Loucy (cell line): ENCODE data around the gene NHEJ1.

ENCODE experiments used
- H2AFZ ChIP-seq: fragments of 200-600 bp; sonication (generic); 2 replicates; pipeline ENCODE4 v1.6.0; 2016; ENCODE audit warnings: antibody characterized with exemption, mild to moderate bottlenecking, low read length, moderate library complexity
- H3F3A ChIP-seq: fragments of 200-600 bp; 2 replicates; pipeline ENCODE4 v1.6.0; 2016; ENCODE audit warnings: antibody characterized with exemption, low read depth, mild to moderate bottlenecking
- H3K27me3 ChIP-seq: fragments of 200-600 bp; sonication (generic); 2 replicates; pipeline ENCODE4 v1.6.1; 2014; ENCODE audit warnings: low read length, mild to moderate bottlenecking; ENCODE audit not compliant: insufficient read depth, poor library complexity, severe bottlenecking
- H3K36me3 ChIP-seq: fragments of 200-600 bp; sonication (generic); 2 replicates; pipeline ENCODE4 v1.6.1; 2016; ENCODE audit warnings: low read length; ENCODE audit not compliant: insufficient read depth
- H3K4me1 ChIP-seq: fragments of 200-600 bp; sonication (generic); 2 replicates; pipeline ENCODE4 v1.5.1; 2014; ENCODE audit warnings: low read length, mild to moderate bottlenecking; ENCODE audit not compliant: insufficient read depth, poor library complexity, severe bottlenecking
- H3K4me2 ChIP-seq: fragments of 200-600 bp; sonication (generic); 2 replicates; pipeline ENCODE4 v1.6.0; 2014; ENCODE audit warnings: antibody characterized with exemption, low read length, low read depth, mild to moderate bottlenecking; ENCODE audit not compliant: poor library complexity, severe bottlenecking
- H3K4me3 ChIP-seq: fragments of 200-600 bp; sonication (generic); 2 replicates; pipeline ENCODE4 v1.5.1; 2014; ENCODE audit warnings: low read length, mild to moderate bottlenecking, mixed read lengths; ENCODE audit not compliant: poor library complexity, severe bottlenecking
- H3K79me2 ChIP-seq: fragments of 200-600 bp; sonication (generic); 2 replicates; pipeline ENCODE4 v1.6.1; 2014; ENCODE audit warnings: low read length; ENCODE audit not compliant: insufficient read depth
- H3K9ac ChIP-seq: fragments of 200-600 bp; sonication (generic); 2 replicates; pipeline ENCODE4 v1.6.0; 2014; ENCODE audit warnings: mild to moderate bottlenecking, low read depth, low read length, moderate library complexity; ENCODE audit not compliant: poor library complexity, severe bottlenecking
- H3K9me2 ChIP-seq: fragments of 200-600 bp; sonication (generic); replicated peaks from 2 replicates; pipeline ENCODE4 v1.6.1; 2016; ENCODE audit warnings: low read depth, low read length, mixed read lengths
- H3K9me3 ChIP-seq: fragments of 200-600 bp; sonication (generic); 2 replicates; pipeline ENCODE4 v1.6.1; 2014; ENCODE audit warnings: mild to moderate bottlenecking, antibody characterized with exemption, low read length, low read depth; ENCODE audit not compliant: insufficient read depth
- H4K20me1 ChIP-seq: fragments of 200-600 bp; sonication (generic); 2 replicates; pipeline ENCODE4 v1.6.0; 2014; ENCODE audit warnings: antibody characterized with exemption, low read length, mild to moderate bottlenecking; ENCODE audit not compliant: insufficient read depth, poor library complexity, severe bottlenecking
- EZH2phosphoT487 ChIP-seq: fragments of 200-600 bp; IDR thresholded peaks from 2 replicates; pipeline ENCODE4 v1.6.1; 2018; ENCODE audit warnings: antibody characterized with exemption, mild to moderate bottlenecking, moderate library complexity, borderline replicate concordance
- TF ChIP-seq, protein P1 (sequence below): fragments of 200-600 bp; sonication (generic); conservative IDR thresholded peaks from 2 replicates; pipeline ENCODE4 v1.5.1; 2014; ENCODE audit warnings: mild to moderate bottlenecking, antibody characterized with exemption, low read length

Gene NHEJ1

DNA sequence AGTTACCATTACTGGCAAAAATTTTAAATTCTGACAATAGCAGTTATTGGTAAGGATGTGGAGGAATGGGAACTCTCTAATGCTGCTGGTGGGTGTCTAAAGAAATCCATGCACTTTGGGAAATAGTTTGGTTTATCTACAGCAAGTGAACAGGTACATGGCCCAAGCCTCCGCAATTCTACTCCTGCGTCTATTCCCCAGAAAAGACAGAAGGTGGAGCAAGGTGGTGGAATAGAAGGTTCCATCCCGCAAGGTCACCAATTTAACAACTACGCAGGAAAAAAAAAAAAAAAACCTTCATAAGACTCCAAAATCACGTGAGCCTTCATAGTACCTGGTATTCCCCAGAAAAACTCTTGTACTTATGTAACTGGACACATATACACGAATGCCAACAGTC, 125.8 kb downstream of the NHEJ1 start:
- H3K9me2 ChIP-seq, result no peaks in the 10 kb centered on the region
- no peaks in the 10 kb centered on the region for H3K79me2 ChIP-seq
- no peaks in the 10 kb centered on the region for H4K20me1 ChIP-seq
- H3K27me3 ChIP-seq, result no peaks in the 10 kb centered on the region
- TF ChIP-seq EZH2phosphoT487, result no peak
- TF ChIP-seq, protein P1, sequence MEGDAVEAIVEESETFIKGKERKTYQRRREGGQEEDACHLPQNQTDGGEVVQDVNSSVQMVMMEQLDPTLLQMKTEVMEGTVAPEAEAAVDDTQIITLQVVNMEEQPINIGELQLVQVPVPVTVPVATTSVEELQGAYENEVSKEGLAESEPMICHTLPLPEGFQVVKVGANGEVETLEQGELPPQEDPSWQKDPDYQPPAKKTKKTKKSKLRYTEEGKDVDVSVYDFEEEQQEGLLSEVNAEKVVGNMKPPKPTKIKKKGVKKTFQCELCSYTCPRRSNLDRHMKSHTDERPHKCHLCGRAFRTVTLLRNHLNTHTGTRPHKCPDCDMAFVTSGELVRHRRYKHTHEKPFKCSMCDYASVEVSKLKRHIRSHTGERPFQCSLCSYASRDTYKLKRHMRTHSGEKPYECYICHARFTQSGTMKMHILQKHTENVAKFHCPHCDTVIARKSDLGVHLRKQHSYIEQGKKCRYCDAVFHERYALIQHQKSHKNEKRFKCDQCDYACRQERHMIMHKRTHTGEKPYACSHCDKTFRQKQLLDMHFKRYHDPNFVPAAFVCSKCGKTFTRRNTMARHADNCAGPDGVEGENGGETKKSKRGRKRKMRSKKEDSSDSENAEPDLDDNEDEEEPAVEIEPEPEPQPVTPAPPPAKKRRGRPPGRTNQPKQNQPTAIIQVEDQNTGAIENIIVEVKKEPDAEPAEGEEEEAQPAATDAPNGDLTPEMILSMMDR, result no peak
- no peaks in the 10 kb centered on the region for H3F3A ChIP-seq
- no peaks in the 10 kb centered on the region for H3K9me3 ChIP-seq
- no peak overlapping the region for H3K9ac ChIP-seq
- no peak overlapping the region for H3K4me2 ChIP-seq
- no peaks in the 10 kb centered on the region for H3K4me1 ChIP-seq
- no peak overlapping the region for H3K4me3 ChIP-seq
- no peaks in the 10 kb centered on the region for H3K36me3 ChIP-seq
- no peak overlapping the region for H2AFZ ChIP-seq

DNA sequence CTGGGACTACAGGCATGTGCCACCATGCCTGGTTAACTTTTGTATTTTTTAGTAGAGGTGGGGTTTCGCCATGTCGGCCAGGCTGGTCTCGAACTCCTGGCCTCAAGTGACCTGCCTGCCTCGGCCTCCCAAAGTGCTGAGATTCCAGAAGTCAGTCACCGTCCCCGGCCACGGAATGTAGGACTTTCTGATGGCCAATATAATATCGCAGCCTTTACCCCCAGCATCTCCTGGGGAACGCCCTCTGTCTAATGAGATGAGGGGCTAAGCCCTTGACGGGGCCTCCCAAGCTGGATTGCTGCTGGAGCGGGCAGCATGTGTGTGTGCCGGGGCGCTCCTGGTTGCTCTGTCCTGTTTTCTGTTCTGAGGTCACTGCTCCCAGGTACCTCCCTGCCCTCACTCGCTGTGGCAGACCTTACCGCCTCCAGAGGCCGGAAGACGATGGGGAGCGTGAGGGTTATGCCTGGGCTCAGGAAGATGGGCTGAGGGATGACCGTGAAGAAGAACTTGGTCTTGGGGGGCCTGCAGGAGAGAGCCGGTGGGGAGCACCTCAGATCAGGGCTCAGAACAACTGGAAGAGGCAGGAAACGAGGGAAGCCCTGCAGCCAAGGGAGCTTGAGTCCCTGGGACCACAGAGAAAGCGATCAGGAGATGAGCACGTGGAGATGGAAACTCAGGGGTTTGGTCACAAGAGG, 128.4 kb downstream of the NHEJ1 start:
- no peaks in the 10 kb centered on the region for H3K4me1 ChIP-seq
- H3K9ac ChIP-seq, result no peak overlapping the region
- no peaks in the 10 kb centered on the region for H3K27me3 ChIP-seq
- H2AFZ ChIP-seq, result no peak overlapping the region
- no peaks in the 10 kb centered on the region for H3K36me3 ChIP-seq
- H4K20me1 ChIP-seq, result no peaks in the 10 kb centered on the region
- H3K4me2 ChIP-seq, result no peak overlapping the region
- no peaks in the 10 kb centered on the region for H3K79me2 ChIP-seq
- no peak for TF ChIP-seq EZH2phosphoT487
- TF ChIP-seq, protein P1, result no peak
- H3K9me3 ChIP-seq, result no peaks in the 10 kb centered on the region
- H3K4me3 ChIP-seq, result no peak overlapping the region
- H3F3A ChIP-seq, result no peaks in the 10 kb centered on the region
- H3K9me2 ChIP-seq, result no peaks in the 10 kb centered on the region

DNA sequence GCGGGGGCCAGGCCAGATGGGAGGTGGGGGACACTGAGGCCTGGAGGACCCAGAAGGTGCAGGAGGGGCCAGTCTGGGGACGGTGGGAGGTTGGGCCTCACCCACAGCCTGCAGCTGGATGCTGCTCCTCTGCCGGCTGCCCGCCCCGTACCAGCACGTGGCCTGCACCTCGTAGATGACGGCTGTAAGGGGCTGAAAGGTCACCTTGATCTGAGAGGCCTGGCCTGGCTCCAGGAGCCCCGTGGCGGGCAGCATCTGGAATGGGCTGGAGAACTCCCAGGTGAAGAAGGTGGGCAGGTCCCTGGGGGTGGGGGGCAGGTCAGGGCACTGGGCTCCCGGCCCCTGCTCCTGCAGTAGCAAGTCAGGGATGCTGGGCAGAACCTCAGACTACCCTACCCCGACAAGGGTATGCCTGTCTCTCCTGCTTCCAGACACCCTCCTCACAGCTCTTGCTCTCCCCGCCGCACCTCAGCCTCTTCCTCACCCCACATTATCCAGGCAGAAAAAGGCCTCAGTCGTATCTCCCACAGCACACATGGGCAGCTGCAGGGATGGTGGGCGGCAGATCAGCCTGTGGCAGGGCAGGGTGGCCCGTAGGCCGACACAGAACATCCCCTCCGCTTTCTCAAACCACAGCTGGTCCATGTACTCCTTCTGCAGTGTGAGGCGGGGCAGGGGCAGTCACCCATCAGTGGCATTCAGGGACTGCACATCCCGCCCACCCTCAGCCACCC, 129.4 kb downstream of the NHEJ1 start:
- Histone ChIP-seq H3K9me2 (no peaks in the 10 kb centered on the region), H3K79me2 (no peaks in the 10 kb centered on the region), H3K4me1 (no peaks in the 10 kb centered on the region), H3K9ac (no peak overlapping the region), H3F3A (no peaks in the 10 kb centered on the region), H2AFZ (no peak overlapping the region), H3K4me3 (no peak overlapping the region), H3K36me3 (no peaks in the 10 kb centered on the region), H4K20me1 (no peaks in the 10 kb centered on the region), H3K27me3 (no peaks in the 10 kb centered on the region), H3K4me2 (no peak overlapping the region), H3K9me3 (no peaks in the 10 kb centered on the region)
- no peak for TF ChIP-seq EZH2phosphoT487
- TF ChIP-seq, protein P1, result no peak
